Measurements from ENCODE around the gene SKP2. TPM values are rescaled to one million over a fixed set of nuclear protein-coding genes. Genes with fewer than 3 reads are reported as not detected.
"Not testable (repeated sequence)": the region's sequence is repeated elsewhere in the genome, so short reads cannot be mapped to it uniquely, and the experiment has no call there.

Gene SKP2
- total RNA-seq = 23.1 TPM

DNA sequence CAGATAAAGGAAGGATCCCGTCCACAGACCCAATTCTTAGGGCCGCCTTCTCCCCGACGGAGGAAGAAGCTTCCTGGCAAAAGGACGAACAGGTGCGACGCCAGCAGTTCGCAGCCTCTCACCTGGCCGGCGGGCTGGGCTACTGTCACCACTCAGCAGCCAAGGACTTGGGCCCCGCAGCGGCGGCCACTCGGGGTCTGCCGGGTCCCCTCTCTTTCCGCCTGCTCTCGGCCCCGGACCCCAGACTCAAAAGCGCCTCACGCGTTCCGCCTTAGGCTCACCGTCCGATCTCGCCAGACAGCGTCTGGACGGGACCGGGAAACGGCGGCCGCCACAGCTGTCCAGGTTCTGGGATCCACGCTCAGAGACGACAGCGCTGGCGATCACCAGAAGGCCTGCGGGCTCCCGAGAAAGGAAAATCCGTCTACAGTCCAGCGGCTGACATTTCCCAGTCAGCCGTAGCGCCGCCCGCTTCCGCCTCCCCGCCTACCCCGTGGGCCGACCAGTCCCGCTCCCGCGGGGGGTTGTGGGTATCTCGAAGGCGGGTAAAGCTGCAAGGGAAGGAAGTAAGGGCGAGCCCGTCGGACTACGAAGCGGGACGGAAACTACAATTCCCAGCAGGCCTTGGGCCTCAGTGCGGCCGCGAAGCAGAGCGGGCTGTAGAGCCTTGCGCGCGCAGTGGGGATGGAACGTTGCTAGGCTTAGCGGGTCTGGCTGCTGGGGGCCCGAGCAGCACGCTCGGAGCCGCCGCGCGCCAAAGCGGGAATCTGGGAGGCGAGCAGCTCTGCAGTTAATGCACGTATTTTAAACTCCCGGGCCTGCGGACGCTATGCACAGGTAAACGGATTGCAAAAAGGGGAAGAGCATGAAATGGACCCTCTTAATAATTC, at the start of gene SKP2, which contains the start of gene LMBRD2:
Gene SKP2 (plus strand): TSS at position 678 of the 890 bp plus-strand sequence. CDS start 152 bp downstream, at position 830.
Gene LMBRD2 (minus strand): TSS at position 454 of the 890 bp plus-strand sequence. CDS start 8,538 bp downstream, outside the sequence.
- DNase-seq = peak; percentile 99

DNA sequence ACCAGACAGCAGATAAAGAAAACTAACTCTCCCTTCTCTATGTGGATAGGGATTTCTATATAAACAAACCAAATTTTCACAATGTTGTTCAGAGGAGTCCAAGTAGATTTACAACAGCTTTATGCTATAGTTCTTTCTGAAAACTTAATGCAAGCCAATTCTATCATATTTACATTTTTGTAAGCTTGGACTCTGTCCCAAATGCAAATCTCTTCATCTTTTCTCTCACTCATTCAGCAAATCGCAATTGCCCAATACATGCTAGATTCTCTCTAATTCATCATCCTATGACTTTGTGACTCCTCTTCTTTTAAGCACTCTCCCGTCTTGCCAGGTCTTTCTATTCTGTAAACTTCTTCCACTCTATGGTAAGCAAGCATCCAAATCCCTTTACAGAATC, 46.1 kb upstream of the SKP2 start:
- no peak for DNase-seq

DNA sequence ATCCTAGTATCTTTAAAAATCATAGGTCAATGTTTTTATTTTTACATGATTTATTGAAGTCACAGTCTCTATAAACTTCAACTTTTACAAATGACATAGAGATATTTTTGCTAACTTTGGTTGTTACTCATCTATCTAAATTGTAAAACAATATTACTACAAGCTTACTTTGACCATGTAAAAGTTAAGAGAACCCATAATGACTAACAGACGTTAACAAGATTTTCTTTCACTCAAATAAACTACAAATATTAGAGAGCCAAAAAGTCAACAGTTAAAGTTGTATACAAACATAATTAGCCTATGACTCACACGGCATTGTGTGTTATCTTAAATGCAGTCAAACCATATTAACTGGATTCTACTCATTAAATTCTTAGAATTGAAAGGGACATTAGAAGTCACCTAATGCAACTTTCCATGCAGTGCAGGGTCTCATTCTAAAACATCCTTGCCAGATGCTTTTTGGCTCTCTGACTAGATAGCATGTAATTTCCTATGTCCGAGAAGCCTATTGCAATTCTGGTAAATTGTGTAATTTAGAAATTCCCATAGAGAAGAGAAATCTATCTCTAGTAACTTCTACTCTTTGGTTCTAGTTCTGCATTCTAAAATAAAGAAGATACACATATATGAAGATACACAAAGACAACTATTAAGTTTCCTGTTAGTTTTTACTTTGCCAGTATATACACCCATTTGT, 43.0 kb upstream of the SKP2 start:
- DNase-seq = no peak

DNA sequence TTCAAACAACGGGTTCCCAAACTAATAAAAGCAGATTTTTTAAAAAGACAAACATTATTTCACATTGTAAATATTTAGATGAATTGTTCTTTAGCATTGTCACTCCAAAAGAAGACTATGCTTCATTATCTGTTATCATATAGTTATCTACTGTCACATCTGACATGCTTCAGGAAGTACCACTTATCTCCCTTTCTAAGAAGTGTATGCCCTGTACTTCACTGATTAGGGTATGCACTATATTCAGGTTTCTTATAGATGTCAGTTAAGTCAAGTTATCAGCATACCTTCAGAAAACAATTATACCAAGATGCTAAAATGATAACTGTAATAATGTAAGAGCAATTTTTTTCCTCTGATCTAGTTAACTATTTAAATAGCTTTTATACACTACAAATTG, 40.7 kb upstream of the SKP2 start:
- DNase-seq = no peak

DNA sequence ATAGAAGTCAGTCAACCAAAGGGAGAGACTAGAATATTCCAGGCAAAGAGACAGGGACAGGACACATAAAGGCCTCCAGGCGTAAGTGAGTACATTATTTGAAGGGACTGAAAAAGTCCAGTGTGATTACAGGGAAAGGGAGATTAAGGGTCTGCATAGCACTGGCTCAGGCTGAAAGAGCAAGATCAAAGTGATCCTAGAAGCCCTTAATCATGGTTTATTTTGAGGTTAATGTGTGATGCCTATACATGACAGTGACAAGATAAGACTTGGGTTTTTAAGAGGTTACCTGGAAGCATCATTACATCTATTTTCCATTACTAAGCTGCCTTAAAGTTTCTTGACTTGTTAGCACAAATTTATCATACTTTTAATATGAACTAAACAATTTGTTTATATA, 26.0 kb upstream of the SKP2 start:
- no peak for DNase-seq

DNA sequence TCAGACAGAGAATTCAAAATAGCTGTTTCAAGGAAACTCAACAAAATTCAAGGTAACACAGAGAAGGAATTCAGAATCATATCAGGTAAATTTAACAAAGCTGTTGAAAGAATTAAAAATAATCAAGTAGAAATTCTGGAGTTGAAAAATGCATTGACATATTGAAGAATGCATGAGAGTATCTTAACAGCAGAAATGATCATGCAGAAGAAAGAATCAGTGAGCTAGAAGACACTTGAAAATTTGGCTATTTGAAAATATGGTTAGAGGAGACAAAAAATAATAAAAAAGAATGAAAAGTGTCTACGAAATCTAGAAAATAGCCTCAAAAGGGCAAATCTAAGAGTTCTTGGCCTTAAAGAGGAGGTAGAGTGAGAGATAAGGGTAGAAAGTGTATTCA, 23.1 kb upstream of the SKP2 start:
- DNase-seq = no peak

DNA sequence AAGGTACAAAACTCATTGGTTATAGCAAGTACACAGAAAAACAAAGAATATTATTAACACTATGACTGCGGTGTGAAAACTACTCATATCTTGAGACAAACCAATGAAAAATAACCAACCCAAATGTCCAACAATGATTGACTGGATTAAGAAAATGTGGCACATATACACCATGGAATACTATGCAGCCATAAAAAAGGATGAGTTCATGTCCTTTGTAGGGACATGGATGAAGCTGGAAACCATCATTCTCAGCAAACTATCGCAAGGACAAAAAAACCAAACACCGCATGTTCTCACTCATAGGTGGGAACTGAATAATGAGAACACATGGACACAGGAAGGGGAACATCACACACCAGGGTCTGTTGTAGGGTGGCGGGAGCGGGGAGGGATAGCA, 22.2 kb upstream of the SKP2 start:
- DNase-seq = not testable (repeated sequence)

DNA sequence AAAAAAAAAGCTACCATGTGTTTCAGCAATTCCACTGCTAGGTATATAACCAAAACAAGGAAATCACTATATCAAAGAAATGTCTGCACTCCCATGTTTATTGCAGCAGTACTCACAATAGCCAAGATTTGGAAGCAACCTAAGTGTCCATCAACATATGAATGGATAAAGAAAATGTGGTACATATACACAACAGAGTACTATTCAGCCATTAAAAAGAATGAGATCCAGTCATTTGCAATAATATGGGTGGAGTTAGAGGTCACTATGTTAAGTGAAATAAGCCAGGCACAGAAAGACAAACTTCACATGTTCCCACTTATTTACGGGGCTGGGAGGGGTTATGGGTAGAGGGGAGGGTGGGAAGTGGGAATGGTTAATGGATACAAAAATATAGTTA, 18.9 kb upstream of the SKP2 start:
- not testable (repeated sequence) for DNase-seq

DNA sequence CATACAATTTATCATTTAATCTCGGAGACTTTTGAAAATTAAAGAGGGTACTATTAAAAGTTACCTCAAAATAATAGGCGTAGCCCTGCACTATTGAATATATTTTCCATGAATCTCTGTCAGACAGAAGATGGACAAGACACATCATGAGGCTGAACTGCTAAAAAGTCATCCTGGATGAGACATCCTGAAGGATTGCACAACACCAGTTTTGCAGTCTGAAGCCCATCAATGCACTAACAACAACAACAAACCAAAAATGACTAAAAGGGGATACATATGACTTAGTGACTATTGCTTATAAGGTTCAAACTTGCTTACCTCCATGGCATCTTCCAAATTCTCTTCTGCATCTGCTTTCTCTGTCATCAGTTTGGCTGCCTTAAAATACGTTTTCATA, 15.9 kb upstream of the SKP2 start:
- no peak for DNase-seq

DNA sequence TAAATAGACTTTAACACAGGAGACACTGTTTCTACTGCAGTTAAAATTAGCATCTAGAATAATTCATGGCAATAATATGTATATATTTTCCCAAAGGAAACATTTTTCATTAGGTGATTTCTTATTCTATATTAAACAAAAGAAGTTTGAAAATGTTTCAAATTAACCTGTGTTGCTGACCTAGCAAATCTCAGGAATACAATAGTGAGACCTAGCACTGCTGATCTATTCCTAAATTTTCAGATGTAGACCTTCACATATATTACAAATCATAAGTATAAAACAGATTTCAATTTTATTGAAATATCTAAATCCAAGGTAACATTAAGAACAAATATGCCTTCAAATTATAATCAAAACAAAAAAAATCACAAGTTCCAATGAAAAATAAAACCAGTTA, 15.3 kb upstream of the SKP2 start:
- DNase-seq = no peak

DNA sequence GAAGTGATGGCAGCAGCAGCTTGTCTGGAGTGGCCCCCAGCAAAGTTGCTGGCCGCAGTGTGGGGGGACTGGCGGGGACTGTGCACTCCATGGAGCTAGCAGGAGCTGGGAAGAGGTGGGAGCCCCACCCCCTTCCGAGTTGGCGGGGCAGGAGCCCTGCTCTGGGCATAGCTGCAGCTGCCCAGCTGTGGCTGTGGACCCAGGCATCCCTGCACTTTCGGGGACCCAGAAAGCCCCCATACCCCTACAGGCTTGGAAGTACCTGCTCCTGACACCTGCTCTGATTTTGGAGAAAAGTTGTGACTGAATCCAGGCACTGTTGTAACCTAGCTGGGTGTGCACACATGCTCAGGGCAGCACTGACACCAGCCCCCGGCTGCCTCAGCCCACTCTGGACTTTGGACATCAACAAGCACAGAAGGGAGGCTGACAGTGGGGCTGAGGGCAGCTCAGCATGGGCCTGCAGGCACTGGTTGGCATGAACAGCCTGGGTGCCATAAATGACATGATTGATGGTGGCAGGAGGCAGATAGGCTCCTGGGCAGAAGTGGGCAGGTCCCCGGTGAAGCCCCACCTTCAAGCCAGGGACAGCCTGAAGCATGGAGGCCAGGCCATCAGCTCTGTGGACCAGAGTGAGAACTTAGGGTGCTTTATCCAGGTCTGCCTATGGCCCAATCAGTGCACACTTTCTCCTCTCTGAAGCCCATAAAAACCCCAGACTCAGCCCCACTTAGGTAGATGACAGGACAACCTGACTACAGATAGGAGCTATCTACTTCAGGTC, 12.8 kb upstream of the SKP2 start:
- no peak for DNase-seq

DNA sequence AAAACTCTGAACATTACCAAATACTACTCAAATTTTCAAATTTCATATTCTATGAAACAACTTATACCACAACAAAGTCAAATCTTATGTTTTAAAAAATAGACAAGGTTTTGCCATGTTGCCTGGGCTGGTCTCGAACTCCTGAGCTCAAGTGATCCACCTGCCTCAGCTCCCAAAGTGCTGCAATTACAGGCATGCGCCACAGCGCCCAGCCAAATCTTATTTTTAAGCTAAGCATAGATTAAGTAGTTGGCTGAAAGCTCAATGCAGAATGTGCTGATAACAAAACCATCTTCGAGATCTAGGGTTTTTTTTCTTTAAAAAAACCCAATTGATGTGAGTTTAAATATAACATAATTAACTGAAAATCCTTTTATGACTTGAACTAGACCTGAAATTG, 6.6 kb upstream of the SKP2 start:
- DNase-seq = no peak

DNA sequence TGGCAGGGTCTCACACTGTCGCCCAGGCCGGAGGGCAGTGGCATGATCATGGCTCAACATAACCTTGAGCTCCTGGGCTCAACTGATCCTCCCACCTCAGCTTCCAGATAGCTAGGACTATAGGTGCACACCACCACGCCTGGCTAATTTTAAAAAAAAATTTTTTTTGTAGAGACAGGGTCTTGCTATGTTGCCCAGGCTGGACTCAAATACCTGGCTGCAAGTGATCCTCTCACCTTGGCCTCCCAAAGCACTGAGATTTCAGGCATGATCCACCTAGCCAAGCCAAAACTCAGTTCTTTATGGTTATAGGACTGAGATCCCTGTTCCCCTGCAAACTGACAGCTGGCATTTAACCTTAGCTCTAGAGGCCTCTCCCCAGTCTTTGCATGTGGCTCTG, 5.5 kb upstream of the SKP2 start:
- DNase-seq = no peak

DNA sequence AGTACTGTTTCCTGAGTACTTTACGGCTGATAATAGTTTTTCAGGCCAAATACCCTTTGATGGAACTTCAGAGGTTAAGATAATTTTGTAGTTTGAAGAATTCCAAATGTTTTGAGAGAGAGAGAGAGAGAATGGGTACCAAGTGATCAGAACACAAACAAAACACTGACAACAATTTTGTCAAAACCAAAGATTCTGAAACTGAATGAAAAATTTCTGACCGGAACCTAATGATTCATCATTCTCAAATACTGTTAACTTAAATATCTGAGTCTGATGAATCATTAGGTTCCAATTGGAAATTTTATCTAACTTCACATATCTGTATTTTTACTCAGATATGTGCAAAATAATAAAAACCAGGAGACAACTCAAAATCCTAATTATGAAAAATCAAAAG, 4.2 kb upstream of the SKP2 start:
- no peak for DNase-seq

DNA sequence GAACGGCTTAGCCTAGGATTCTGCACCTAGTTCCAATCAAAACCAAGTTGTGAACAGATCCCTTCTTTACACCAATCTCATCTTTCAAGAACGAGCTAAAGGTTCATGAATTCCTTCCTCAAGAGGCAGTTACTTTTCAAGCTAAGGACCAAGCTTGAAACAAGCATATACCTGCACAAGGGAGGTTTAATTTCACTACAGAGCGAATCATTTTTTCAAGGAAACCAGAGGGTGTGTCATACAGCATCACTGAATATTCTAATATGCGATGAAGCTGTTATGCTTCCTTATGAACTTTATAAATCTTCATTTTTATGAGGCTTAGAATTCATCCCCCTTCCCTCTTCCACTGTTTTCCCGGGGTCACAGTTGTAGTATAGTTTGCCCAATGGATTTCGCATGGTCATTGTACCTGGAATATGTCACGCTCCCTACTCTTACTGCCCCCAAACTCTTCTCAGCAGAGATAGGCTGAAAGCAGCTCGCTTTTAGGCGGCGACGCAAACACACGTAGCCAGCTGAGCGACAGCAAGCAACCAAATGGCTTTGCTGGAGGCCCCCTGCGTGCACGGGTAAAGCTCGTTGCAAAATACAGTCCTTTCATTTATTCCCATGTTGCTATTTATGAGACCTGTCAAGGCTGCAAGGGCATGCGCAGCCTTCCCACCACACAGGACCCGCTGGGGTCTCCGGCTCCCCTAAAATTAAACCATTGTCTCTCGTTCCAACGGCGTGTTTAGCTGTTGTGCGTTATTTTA, 1.1 kb upstream of the SKP2 start:
- DNase-seq = peak; percentile 5

DNA sequence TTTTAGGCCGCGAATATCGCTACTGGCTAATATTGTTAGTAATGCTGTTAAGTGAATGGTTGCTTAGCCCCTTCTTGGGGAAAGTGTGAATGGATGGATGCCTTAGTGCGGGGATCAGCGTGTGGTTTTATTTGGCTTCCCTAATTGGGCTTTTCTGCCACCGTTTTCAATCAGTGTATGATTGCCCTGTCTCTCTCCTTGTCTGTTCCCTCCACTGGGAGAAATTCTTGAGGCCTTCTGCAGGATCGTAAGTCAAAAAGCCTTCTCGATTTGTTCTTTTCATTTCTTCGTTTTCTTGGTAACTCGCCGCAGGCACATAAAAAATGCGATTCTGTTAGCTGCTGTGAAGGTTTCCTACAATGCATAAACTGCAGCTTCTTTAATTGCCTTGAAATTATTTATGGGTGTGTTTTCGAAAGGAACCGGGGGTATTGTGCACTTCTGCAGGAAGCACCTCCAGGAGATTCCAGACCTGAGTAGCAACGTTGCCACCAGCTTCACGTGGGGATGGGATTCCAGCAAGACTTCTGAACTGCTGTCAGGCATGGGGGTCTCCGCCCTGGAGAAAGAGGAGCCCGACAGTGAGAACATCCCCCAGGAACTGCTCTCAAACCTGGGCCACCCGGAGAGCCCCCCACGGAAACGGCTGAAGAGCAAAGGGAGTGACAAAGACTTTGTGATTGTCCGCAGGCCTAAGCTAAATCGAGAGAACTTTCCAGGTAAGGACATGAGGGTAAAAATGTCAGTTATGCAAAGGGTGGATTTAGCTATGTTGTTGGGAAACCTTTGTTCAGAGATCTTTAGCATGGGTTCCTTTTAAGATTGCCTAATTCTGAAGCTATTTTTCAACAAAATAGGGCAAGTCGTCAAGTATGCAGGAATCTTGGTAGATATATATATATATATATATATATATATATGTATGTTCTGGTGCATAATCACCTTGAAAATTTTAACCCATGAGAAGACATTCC, 700 bp downstream of the SKP2 start:
- DNase-seq = no peak

DNA sequence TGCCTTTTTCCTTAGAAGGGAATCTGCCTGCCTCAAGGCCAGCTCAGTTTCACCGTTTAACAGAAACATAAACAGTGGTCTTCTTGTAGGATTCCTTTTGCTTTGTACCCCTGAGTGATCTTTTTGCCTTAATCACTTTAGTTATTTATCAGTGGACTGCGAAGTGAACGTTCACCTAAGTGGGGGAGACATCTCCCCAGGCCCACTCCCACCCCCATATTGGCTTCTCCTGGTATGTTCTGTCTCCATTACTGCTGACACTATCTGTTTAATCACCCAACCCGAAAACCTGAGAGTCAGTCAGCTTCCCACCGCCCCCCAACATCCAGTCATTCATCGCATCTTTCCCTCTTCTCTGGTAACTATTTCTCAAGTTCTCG, 1.4 kb downstream of the SKP2 start:
- DNase-seq = no peak

DNA sequence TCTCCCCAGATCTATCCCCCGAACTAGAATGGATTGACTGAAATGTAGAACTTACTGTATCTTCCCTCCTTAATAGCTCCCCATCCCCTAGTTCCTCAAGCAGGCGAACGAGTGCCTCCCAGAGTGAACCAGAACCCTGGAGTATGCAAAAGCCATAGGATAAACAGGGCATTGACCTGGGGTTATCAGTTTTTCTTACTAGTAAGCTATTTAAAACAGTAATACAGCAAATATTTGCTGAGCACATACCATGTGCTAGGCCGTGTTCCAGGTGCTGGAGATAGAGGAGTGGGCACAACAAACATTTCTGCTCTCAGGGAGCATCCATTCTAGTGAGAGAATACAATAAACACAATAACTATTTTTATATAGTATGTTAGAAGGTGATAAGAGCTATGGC, 1.8 kb downstream of the SKP2 start:
- no peak for DNase-seq

DNA sequence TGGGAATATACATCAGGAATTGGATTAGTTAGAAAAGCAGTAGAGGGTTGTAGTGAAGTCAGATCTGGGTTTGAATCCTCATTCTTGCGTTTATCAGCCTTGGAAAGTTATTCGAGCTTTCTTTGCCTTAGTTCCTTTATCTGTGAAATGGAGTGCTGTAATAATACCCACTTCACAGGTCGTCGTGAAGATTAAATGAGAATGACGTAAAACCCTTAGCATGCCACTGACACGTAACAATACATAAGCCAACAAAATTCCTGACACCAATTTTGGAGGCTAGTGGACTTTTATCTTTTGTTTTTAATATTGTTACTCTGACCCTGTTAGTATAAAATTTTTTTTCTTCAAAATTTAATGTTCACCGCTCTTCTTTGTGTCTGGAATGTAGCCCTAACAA, 3.4 kb downstream of the SKP2 start:
- DNase-seq = no peak

DNA sequence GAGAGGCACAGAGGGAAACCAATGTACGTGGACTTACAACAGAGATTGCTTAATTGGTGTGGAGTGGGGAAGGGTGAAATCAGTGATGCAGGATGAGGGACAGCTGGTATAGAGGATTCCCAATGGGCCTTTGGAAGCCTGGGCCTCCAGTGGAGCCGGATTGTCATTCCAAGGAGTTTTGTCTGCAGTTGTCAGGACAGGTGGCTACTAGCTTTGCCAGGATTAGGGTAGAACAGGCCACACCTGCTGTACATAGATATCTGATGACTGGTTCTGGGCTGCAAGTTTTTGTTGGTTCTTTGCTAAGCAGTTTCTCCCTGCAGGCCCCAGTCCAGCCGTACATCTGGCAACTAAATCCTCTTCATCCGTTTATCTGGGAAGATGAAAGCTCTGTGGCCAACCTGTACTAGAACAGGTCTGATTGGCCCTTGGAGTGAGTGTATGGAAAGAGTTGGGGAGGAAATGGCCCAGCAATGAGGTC, 4.2 kb downstream of the SKP2 start:
- DNase-seq = peak; percentile 11

DNA sequence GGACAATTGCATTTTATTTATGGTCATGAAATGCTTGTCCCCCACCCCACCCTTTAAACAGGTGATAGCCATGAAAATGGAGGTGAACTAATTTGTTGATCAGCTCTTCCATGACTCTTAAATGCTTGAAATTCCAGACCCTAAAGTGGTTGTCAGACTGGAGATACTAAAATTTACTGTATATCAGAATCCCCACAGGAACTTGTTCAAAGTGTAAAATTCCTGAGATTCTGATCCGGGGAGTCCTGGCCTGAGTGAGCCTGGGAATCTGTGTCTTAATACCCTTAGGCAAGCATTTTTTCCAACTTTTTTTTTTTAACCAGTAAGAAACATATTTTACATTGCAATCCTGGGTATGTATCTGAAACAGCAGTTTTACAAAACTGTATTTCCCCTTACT, 4.7 kb downstream of the SKP2 start:
- DNase-seq = no peak

All from skin of body (tissue), 2 donors.